HG02610 (cell line): ENCODE results near the gene ARHGEF38.

Experiments used
- ATAC-seq: cut with Tn5 transposase; IDR thresholded peaks from one replicate; pipeline ENCODE4 v1.9.1; 2021; ENCODE audit warnings: mild to moderate bottlenecking, moderate library complexity; ENCODE audit not compliant: unreplicated experiment

The ARHGEF38 gene, protein sequence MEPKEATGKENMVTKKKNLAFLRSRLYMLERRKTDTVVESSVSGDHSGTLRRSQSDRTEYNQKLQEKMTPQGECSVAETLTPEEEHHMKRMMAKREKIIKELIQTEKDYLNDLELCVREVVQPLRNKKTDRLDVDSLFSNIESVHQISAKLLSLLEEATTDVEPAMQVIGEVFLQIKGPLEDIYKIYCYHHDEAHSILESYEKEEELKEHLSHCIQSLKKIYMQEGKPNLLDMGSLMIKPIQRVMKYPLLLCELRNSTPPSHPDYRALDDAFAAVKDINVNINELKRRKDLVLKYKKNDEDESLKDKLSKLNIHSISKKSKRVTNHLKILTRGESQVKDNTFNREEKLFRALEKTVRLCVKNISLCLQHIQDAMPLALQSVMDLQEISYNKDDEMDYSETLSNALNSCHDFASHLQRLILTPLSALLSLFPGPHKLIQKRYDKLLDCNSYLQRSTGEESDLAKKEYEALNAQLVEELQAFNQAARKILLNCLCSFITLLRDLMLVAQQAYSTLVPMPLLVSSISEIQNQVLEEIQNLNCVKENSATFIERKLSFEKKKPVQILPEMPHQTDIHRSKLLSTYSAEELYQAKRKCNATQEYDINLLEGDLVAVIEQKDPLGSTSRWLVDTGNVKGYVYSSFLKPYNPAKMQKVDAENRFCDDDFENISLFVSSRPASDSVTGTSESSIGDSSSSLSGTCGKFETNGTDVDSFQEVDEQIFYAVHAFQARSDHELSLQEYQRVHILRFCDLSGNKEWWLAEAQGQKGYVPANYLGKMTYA

DNA sequence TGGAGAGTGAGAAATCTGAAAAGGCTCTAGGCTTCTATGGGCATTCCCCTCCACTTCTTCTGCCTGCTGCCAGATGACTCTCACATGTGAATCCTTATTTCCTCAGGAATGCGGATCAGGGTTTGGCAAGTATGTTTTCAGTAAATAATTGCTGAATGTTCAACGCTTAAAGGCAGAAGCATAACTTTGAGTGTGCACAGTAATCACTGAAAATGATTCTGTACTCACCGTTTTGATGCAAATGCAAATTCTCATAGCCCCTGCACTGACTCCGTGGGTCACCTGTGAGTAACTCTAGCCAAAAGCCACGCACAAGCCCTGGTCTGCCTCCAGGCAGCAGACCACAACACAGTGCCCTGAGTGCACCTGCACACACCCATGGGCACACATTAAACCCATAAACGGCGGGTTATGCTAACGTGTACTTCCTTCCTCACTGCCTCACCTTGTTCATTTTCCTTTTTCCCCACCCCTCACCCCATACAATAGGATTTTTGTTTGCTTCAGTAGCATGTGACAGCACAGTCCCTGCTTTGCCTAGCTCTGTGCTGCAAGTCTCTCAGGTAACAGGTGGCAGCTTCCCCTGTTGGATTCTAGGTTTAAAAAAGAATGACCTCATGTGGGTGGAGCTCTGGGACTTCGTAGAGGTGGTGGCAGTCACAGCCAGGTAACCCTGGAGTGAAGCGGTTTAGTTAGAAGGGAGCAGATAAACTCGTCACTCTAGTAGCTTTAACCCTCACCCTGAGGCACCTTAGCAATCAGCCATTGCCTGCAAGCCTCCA lies at the start of gene ARHGEF38:
Gene ARHGEF38, plus strand, starts transcription at position 656 of the 782 bp plus-strand sequence. CDS start 146 bp downstream, outside the sequence.
- no peak for ATAC-seq

DNA sequence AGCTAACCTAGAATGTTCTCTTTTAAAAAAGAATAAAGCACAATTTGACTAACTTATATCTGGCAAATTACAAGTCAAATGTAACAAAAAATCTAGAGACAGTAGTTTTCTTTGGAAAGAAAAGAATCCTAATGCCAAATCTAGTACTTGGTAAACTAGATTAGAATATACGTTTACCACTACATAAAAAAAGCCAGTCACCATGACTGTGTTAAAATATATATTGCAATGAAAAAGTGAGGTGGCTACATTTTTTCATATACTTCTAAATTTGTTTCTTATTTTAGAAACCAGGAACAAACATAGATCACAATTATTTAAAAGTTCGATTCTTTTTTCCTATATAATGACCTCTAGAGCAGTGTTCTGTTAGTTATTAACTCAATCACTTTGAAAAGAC lies 48.9 kb upstream of the ARHGEF38 start:
- ATAC-seq, result no peak

DNA sequence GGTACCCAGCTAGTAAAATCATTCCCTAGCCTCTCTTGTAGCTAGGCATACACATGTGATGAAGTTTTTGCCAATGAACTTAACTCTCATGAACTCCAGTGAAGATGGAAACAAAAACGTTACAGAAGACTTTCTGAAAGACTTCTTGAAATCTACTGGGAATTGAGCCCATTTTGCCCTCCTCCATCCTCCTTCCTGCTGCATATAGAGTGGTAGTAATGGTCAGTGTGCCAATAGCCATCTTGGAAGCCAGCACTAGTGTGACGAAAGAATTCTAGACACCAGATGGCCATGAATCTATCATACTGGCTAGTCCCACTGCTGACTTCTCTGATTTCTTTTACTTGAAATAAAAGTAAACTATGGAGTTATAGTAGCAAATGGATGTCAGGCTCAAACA lies 47.7 kb upstream of the ARHGEF38 start:
- no peak for ATAC-seq

DNA sequence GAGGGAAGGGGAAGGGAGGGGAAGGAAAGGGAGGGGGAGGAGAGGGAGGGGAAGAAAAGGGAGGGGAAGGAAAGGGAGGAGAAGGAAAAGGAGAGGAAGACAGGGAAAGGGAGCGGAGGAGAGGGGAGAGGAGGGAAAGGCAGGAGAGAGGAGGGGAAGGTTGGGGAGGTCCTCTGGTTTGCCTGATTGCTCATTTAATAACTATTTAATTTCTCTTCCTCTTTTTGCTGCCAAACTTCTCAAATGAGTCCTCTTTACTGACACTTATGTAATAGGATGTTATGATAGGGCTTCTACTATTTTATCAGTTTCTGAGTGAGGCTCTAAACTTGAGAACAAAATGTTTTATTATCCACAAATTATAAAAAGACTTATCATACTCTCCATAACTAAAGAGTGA lies 43.1 kb upstream of the ARHGEF38 start:
- peak; percentile 97 for ATAC-seq

DNA sequence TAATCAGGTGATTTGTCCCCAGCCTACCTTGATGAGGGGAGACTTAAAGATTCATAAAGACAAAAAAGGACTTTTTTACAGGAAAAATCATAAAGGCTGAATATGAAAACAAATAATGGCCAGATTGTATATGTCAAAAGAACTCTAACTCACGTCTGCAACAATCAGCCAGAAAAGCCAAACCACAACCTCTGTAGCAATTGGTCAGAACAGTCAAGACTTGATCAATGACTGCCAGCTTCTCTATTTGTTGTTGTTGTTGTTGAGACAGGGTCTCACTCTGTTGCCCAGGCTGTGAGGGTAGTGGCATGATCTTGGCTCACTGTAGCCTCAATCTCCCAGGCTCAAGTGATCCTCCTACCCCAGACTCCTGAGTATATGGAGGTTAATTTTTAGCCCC lies 42.7 kb upstream of the ARHGEF38 start:
- ATAC-seq, result peak; percentile 26

DNA sequence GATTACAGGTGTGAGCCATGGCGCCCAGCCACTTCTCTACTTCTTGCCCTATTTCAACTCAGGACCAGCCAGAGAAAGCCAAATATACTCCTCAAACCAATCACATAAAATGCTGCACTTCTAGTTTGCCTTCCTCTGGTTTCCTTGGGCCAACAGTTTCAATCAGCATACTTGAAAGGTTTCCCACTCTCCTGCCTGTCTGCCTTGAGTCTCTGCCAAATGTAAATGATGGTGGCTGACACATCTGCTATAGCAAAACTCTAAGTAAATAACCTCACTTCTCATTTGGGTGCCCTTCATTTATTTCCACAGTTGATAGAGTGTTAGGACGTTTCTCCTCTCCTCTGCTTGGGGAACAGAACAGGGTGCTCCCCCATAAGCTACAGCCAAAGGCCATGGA lies 42.2 kb upstream of the ARHGEF38 start:
- no peak for ATAC-seq

DNA sequence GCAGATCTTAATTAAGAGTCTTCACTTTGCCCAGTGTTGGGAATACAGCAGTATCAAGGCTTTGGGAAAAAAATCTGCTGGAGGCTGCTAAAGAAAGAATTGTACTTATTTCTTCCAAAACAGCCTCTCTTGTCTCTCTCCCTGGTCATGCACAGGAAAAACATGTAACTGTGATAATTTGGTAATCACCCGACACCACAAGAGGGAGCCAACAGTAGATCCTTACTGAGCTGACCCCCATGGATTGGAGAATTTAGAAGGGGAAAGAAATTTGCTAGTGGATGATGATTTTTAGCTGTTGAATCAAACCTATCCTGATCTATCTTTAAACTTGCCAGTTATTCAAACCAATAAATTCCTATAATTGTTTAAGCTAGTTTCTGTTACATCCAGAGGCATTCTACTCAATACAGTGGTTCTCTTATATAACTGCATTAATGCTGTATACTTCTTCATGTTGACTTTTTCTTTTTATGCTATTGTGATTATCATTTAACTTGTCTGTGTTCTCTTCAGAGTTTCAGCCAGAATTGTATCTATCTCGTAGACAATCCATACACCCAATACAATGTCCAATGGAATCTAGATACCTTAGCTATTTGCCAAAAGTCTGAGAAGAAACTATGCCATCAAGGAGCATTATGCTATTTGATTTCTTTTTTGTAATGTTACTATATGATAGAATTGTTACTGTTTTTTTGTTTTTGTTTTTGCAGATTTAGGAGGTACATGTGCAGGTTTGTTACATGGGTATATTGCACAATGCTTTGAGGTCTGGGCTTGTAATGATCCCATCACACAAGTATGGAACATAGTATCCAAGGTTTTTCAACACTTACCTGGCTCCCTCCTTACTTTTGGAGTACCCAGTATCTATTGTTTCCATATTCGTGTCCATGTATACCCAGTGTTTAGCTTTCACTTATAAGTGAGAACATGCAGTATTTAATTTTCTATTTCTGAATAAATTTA lies 31.3 kb upstream of the ARHGEF38 start:
- ATAC-seq, result peak; percentile 63

DNA sequence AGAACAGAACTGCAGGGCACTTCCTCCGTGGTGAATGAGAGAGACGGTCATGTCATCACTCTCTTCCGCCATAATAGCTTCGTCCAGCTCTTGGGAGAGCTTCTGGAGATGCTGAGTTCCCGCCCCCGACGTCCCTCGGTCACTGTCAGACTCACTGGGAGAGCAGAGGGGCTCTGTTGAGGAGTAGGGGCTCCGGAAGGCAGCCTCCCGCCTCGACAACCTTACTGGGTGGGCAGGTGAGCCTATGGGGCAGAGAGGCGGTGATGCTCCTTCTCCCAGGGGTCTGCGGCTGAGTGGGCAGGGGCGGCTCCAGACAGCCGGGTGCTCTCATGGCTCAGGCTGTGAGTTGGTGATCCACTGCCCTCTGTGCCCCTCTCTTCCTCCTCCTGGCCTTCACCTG lies 25.8 kb upstream of the ARHGEF38 start:
- ATAC-seq, result no peak

DNA sequence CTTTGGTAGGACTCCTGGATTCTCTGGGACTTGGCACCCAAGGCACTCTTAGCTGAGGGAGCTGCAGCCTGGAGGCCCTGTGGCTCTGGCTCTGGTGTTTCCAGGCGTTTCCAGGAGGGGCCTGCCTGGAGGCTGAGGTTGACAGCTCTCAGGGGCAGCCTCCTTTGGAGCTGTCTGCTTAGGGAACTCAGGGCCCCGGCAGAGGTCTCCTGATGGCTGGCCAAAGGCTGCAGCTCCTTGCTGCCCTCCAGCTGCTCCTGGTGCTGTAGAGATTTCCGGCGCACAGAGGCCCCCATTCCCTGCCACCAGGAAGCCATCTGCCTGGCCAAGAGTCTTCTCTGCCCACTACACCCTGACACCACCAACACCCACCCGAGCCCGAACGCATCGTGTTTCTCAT lies 25.3 kb upstream of the ARHGEF38 start:
- ATAC-seq, result no peak

DNA sequence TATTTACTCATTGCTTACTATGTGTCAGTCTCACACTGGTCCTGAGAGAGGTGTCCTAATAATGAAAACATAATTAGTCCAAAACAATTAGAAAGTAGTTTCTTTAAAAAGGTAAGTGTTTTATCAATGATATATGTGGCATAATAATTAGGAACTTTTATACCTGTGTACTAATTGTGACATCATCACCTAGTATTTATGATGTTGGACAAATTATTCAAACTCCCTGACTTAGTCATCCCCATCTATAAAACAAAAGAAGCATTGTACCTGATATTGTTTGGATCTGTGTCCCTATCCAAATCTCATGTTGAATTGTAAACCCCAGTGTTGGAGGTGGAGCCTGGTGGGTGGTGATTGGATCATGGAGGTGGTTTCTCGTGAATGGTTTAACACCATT lies 15.8 kb upstream of the ARHGEF38 start:
- no peak for ATAC-seq

DNA sequence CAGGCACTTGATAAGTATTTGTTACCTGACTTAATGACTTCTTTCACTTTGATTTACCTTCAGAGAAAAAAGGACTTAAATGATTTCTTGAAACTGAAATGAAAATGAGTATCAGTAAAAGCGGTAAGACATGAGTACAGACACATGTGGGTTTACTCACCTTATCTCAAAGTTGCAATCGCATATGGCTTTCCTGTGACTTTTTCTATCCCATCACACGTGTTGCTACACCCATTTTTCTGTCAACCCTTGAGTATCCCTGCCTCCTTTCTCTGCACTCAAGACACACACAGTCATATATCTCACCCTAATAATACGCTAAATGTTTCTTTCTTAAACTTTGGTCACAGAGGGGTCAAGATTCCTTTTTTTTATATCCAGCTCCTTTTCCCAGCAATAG lies 11.0 kb upstream of the ARHGEF38 start:
- ATAC-seq, result no peak

DNA sequence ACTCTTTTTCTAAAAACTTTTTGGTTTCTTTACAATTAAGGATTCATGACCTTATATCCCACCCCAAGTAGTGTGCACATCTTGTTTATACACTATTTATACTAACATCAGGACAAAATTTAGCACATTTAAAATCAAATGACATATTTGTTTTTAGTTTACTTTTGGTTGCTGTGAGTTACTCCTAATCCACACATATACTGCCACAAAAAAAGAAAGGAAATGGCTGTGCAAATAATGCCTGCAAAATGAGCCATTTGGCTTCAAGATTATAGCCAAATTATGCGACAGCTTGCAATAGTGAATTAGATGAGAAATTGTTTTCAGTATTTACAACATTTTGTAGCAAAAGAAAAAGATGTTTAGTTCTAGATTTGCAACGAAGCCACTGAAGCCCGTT lies 10.4 kb upstream of the ARHGEF38 start:
- ATAC-seq, result no peak

DNA sequence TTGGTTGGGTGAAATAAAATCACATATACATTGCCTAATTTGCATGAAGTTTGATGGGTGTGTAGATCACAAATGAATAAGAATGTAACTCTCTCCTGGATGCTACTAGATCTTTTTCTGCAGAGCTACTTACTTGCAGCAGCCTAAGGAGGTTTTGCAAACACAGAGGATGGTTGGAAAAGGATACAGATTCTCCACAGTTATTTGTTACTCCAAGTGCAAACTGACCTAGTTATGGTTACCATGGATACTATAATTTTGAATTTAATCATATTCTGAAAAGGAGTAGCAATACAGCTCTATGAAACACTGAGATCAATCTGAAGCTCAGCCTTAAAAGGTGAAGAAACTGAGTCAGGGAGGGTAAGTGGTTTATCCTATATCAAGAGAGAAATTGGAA lies 9.1 kb upstream of the ARHGEF38 start:
- ATAC-seq, result no peak

DNA sequence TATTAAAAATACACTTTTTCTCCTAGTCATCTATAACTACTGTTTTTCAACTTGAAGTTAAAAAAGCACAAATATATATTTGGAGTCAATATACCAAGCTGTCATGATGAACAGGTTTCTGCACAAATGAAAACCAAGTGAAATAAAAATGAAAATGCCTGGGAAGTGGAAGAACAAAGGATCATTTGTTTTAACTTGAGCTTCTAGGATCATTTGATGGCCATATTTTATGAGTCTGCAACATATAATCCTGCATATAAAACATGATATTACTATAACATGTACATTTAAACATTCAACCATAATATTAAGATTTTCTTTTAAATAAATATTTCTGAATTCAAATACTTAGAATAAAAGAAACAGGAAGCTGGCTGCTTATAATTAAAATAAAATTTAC lies 8.5 kb upstream of the ARHGEF38 start:
- ATAC-seq, result no peak

DNA sequence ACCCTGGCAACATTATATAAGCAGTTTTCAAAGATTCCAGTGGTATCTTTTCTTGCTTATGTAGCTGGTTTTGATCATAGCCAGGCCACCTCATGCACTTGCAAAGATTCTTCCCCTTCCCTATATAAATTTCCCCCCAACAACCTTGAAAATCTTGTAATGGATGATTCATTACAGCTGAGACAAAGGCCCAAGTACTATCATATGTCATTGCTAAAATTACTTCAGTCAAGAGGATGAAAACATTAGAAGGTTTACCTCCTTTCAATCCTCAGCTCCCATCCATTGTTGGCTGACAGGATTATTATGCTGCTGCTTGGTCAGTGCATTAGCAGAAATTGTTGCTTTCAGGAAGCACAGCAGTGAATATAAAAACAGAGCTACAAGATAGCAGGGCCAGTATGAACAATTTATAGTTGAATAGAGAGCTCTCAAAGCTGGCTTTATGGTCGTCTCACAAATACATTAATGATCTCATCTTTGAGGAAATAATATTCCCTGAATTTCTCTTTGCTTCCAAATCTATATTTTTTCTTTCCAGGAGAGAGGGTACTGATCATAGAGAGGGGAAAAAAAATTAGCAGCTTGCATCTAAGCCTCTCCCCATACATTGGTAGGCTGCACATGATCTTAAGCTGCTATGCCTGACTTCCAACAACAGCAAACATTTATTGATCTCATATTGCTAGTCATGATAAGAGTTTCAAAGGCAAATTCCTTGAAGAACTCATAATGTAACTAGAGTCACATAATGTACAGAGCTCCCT lies 7.7 kb upstream of the ARHGEF38 start:
- ATAC-seq, result no peak

DNA sequence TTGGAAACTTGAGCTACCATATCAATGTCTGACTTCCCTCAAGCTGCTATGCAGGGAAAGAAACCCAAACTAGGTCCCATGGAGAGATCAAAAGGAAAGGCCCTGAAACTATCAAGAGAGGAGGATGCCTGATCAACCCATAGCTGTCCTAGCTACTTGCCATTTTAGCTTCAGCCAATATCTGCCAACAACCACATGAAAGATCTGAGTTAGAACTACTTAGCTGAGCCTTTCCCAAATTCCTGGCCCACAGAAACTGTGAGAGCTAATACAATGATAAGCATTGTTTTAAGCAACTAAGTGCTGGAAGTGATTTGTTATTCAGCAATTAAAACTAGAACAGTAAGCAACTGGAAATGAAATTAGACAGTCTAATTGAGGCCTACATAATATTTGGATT lies 6.3 kb upstream of the ARHGEF38 start:
- no peak for ATAC-seq

DNA sequence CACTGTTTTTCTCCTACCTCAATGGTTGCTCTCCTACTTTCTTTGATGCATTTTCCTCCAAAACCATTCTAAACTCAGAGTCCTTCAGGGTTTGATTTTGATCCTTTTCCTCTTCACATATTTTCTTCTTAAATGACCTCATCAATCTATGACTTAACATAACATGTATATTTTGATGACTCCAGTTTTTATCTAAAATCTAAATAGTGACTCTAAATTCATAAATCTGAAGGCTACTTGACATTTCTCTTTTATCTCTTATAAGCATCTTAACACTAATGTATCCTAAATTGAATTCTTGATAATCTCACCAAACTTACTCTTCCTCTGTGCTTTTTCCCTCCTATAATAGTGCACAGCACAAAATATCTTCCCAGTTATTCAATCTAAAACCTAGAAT lies 4.7 kb upstream of the ARHGEF38 start:
- ATAC-seq, result no peak

DNA sequence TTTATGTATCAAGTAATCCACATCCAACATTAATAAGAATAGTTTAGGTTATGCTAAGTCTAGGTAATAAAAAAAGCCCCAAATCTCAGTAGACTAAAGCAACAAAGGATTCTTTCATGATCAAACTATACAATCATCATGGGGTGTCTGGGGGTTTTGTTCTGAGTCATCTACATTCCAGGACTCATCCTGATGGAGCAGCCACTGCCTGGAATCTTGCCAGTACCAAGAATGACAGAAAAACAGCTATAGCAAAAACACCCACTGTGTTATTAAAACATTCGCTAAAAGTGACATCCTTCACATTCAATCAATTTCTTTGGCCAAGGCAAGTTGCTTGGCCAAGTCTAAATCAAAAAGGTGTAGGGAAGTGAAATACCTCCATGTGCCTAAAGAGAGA lies 3.9 kb upstream of the ARHGEF38 start:
- ATAC-seq, result no peak

DNA sequence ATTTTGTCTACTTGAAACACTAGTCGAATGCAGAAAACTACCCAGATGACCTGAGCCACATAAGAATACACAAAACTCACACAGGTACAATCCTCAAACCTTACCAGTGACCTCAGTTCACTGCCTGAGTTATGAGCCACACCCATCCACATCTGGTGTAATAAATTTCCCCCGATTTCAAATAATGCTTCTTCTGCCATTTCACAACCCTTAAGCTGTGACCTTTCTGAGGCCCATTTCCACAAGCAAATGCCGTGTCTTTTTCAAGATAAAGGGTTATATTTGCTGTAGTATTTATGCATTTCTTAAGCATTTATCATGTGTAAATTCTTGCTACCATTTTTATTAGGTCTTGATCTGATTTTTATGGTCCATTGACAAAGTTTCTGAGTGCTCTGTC lies 1.8 kb upstream of the ARHGEF38 start:
- ATAC-seq, result no peak

DNA sequence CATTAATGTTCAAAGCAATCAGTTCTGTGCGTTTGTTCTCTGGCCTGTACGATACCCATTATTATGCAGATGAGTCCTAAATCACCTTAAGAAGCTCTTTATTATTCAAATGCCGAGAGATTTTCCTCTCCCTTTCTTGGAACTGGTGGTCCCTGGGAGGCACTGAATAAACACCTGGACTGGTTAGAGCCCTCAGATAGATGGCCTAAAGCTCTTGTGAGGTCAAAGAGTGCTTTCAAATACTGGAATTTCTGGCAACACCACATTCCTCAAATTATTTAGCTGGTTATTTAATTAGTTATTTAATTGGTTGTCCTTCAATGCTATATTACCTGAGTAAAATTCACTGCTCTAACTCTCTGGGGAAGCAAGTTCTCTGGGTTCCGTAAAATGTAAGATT lies 3.0 kb downstream of the ARHGEF38 start:
- ATAC-seq, result no peak
